CD4-positive, alpha-beta T cell treated with Interleukin-10 for 1 hour (primary cell): Measurements from ENCODE around the gene CRTC3.
"Not testable (repeated sequence)": the region's sequence is repeated elsewhere in the genome, so short reads cannot be mapped to it uniquely, and the experiment has no call there.

Source experiments
- DNase-seq: peaks from one replicate; pipeline ENCODE4 v3.0.0-alpha.2; 2020

CRTC3 gene

DNA sequence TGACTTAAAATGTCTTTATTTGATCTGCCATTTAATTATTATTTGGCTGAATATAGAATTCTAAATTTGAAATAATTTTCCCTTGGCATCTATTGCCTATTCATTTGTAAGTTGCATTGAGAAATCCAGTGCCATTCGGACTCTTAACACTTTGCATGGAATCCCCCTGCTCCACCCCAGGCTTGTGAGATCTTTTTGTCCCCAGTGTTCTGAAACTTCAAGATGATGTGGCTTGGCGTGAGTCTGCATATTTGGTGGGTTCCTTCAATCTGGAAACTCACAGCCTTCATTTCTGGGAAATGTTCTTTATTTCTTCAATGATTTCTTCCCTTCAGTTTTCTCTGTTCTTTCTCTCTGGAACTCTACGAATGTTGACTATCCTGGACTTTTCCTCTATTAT, 103.6 kb downstream of the CRTC3 start:
- no peak for DNase-seq

DNA sequence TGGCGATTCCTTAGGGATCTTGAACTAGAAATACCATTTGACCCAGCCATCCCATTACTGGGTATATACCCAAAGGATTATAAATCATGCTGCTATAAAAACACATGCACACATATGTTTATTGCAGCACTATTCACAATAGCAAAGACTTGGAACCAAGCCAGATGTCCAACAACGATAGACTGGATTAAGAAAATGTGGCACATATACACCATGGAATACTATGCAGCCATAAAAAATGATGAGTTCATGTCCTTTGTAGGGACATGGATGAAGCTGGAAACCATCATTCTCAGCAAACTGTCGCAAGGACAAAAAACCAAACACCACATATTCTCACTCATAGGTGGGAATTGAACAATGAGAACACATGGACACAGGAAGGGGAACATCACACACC, 107.3 kb downstream of the CRTC3 start:
- DNase-seq: not testable (repeated sequence)

DNA sequence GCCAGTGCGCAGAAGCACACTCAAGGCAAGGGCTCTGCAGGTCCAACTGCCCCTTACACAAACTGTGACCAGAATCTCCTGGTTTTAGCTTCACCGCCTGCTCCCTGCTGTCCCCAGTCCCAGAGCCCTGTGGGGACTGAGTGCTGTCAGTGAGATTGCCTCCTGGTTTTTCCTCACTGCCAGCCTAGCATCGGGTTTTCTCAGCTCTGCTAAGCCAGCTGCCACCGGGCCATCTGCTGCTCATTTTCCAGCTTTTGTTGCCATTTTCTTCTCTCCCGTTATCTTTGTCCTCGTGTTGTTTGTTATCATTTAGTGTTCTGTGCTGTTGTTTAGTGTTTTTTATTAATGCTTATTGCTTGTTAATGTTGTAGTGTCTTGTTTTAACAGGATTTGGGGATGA, 108.0 kb downstream of the CRTC3 start:
- DNase-seq: no peak

DNA sequence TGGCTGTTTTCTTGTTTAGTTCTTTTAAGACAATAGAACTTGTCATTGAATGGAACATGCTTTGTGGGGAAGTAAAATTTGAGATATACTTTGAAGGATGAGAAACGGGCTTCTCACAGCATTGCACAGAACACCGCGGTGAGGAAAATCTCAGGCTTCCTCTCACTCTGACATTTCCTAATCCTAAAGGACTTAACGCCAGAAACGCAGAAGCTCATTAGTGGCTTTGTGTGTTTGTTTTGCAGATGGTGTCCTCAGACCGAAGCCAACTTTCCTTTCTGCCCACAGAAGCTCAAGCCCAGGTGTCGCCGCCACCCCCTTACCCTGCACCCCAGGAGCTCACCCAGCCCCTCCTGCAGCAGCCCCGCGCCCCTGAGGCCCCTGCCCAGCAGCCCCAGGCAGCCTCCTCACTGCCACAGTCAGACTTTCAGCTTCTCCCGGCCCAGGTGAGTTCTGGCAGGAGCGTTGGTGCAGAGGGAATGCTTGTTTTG, 108.5 kb downstream of the CRTC3 start:
- no peak for DNase-seq

DNA sequence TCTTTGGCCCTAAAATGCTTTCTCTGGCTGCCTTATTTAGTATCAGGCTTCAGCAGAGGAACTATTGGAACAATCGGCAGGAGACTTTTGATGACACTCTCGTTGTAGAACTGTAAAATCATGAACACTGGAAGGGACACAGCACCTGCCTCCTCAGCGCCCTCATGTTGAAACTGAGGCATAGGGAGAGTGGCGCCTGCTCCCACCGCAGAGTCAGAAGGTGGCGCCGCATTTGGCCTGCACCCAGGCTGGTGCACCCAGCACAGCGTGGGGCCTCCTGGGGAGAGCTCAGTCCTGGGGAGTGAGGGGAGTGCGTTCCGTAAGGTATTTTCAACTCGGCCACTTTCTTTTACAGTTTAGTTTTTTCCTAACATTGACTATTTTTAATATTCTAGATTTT, 109.2 kb downstream of the CRTC3 start:
- DNase-seq: no peak

DNA sequence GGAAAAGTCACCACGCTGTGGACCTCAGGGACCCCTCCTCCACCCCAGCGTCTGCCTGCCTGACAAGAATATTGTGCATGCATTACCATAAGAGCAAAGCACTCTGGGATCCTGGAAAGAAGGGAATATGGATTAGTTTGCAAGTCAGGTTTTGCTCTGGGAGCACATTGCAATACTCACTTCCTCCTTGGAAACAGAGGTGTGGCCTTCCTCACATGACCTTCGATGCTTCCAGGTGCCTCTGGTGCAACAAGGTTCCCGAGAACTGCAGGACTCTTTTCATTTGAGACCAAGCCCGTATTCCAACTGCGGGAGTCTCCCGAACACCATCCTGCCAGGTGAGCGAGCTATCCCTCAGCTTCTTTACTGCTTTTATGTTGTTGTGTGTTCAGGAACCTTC, 111.1 kb downstream of the CRTC3 start:
- DNase-seq: no peak

DNA sequence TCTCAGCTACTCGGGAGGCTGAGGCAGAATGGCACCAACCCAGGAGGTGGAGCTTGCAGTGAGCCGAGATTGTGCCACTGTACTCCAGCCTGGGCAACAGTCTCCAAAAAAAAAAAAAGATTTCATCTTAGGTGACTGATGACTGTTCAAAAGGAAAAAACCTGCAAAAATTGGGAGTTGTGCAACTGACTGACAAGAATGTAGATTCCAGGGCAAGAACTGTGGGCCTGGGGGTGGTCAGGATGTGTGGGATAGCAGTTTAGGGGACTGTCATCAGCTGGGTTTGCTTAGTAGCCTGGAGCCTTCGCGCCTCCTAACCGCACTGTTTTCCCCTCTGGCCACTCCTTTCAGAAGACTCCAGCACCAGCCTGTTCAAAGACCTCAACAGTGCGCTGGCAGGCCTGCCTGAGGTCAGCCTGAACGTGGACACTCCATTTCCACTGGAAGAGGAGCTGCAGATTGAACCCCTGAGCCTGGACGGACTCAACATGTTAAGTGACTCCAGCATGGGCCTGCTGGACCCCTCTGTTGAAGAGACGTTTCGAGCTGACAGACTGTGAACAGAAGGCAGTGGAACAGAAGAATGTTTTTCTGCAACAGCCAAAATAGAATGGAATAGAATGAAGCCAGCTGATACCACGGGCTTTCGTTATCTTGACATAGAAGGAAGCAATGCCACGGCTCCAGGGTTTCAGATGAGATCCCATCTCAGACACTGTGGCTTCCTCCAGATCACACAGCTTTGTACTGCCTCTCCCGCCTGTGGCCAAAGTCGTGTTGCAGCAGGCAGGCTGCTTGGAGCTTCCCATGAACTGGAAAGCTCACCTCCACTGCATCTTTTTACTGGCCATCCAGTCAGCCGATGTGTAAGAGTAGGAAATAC, 112.1 kb downstream of the CRTC3 start:
- no peak for DNase-seq

DNA sequence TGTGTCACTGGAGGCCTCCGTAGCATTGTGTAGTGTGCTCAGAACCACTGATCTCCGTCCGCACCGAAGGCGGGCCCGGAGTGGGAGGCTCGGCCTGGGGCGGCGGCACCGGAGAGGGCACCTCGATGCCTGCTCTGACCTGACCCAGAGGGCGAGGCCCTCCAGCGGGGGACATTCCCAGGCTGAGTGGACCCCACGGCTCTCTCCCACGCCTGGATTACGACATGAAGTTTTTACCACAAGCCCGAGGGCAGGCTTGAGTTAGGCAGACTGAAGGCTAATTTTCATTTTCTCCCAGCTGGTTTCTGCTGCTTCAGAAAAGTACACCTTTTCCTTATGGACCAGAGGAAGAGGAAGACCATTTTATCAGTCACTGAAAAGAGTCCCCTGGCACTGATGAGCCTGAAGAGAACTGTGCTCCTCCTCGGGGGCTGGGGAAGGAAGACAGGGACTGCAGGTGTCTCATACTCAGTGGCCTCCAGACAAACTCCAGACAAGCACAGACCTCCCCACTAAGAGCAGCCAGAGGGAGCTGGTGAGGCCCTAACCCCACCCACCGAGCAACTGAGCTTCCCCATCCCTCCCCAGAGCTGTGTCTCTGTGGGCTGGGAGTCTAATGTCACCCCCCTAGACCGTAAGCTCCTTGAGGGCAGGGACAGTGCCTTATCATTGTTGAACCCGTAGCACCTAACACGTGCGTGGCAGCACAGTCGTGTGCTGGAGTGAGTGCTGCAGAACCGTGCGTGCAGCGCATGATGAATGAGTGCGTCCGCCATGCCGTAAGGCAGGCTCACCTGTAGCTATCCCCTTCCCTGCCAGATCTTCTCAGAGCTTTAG, 113.0 kb downstream of the CRTC3 start:
- no peak for DNase-seq

DNA sequence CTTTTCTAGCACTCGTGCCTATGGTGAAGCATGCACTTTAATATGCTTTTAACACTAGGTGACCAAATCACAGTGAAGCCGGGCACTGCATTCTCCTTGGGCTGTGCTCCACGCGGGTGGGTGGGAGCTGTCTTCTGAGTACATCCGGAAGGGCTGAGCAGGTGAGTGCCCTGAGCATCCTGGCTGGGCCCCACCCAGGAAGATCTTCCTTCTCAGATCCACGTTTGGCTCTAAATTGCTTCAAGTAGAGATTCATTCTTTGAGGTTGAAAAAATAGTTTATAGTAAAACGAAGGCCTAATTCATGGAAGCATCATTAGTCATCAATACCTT, 113.5 kb downstream of the CRTC3 start:
- no peak for DNase-seq

DNA sequence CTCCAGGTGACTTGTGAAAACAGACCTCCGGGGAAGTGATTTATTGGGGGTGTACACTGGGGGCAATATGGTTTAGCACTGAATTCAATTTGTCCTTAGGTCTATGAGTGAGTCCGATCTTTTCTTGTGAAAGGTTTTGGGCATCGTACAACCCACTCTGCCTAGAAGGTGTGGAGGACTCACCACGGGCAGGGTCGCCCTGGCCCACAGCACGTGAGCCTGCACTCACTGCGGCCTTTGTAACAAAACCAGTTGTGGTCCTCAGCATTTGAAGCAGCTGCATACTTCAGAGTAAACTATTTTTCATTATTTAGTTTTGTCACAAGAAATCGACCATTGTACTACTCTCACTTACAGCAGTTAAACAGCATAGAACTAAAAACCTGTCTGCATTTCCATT, 114.8 kb downstream of the CRTC3 start:
- DNase-seq: no peak

DNA sequence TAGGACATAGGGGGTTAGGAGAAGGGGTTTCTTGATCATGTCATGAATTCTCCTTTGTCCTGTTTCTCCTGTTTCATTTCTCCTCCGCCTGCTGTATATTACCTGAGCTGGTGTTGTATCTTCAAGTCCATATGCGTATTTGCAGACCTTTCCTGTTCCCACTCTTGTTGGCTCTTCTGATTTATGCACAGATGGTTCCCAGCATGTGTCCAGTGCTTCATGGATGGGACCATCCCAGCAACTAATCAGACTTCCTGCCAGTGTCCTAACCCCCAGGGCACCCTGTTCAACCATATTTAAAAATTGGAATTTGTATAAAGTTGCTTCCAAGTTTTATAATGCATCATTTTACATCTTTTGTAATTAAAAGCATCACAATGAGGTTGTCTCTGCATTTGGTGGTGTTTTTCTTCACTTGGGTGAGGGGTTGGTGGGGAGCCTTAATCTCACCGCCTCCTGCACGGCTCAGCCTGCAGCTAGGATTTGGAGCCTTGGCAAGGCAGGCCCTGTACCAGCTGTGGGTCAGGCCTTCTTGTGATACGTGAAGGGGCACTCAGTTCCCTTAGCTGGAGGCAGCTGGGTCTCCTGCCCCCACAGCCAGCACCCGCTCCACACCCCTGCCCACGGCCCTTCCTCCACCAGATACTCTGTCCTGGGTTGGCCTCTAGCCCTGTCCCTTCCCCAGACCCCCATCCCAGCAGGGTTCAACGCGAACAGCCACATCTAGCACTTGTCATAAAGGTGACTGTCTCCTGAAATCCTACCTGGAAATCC, 115.4 kb downstream of the CRTC3 start:
- DNase-seq: no peak

DNA sequence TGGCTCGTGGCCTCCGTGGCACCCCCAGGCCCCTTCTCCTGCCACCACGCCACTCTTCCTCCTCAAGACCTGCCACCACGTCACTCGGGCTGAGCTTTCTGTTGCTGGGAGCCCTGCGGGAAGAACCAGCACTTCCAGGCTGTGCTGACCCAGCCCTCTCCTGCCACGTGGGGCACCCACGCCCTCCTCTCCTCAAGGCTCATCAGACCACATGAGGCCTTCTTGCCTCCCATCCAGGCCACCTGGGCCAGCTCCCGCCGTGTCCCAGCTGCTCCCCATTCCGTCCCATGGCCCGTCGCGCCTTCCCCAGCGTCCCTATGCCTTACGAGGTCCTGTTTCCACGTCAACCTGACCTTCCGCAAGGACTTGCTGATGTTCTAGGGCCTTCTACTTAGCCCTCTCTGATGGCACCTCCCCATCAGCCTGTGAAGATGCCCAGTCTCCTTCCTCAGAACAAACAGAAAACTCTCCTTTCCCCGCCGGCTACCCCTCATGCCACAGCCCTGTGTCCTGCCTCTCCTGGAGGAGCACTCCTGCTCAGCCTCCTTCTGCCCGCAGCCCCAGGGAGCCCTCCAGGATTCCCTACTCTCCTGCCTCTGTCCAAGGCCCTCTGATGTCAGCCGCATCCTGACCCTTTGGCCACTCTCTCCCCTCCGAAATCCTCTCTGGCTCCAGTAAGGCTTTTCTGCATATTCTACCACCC, 116.3 kb downstream of the CRTC3 start:
- no peak for DNase-seq

DNA sequence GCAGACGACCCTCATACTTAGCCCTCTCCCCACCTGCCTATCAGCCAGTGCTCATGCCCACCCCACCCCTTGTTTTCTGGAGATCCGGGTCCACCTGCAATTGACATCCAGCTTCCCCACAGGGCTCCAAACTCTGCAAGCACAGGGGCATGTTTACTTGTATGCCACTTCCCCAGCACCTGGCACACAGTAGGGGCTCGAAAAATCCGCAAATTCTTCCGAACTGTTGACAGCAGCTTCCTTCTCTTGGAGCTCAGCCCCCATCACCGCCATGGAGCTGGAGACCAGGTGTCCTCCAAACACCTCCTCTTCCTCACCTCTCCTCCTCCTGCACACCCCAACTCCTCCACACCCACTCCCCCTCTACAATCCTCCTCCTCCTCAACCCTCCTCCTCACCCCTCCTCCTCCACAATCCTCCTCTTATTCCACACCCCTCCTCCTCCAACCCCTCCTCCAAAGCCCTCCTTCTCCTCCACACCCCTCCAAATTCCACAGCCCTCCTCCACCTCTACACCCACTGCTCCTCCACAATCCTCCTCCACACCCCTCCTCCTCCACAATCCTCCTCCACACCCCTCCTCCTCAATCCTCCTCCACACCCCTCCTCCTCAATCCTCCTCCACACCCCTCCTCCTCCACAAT, 117.1 kb downstream of the CRTC3 start:
- no peak for DNase-seq

DNA sequence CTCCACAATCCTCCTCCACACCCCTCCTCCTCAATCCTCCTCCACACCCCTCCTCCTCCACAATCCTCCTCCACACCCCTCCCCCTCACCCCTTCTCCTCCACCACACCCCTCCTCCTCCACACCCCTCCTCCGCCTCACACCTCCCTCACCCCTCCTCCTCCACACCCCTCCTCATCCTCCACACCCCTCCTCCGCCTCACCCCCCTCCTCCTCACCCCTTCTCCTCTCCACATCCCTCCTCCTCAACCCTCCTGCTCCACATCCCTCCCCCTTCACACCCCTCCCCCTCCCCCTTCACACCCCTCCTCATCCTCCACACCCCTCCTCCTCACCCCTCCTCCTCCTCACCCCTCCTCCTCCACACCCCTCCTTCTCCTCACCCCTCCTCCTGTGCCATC, 117.6 kb downstream of the CRTC3 start:
- no peak for DNase-seq

DNA sequence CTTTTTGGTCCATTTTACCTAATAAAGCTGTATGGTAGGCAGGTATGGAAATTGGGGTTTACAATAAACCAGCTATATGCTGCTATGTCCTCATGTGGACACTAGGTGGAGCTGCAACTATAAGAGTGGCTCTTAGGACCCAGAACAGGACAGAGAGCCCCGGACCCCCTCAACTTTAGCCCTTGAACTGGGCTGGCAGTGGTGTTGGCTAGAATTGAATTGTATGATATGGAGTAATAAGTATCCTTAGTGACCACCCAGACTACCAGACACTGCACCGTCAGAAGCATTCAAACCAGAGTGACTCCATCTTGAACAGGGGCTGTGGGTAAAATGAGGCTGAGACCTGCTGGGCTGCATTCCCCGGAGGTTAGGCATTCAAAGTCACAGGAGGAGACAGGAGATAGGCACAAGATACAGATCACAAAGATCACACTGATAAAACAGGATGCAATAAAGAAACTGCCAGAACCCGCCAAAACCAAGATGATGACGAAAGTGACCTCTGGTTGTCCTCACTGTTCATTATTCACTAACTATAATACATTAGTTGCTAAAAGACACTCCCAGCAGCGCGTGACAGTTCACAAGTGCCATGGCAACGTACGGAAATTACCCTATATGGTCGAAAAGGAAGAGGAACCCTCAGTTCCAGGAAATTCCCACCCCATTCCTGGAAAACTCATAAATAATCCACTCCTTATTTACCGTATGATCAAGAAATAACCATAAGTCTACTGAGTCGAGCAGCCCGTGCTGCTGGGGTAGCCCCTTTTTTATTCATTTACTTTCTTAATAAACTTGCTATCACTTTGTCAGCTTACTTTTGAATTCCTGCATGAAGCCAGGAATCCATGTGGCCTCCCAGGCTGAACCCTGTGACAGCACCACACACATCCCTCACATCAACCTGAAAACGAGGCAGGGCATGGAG, 118.7 kb downstream of the CRTC3 start:
- peak; percentile 78 for DNase-seq

DNA sequence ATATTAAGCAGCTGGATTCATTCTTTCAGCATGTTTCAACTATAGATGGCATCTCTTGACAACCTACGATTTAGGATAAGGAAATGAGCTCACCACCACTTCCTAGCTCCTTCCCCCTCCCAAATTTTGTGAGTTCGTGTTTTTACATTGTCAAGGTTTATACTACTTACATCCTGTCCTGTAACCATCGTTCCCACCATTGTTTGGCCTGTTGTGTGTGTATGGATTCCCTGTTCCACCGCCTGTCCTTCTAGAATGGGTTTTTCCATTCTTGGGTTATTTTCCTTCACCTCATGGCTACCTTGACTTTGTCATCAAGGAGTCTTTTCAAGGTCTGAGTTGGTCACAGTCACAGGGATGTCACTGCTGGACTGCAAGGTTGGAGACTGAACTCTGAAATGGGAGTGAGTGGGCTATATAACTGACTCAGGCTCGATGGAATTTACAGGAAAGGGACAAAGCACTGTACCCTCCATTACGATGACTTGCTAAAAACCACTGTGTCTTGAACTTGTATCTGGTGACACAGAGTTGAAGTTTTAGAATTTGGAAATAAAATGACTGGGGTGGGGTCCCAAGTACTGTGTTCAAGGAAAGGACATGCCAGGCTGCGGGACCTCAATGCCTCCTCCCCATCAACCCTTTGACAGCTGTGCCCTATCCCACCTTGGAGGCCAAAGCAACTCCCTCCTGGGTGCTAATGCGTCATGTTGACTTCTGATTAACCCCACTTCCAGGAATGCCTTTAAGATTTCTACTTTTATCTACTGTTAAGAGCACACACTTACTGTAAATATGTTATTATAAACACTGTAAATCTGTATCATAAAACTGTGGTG, 120.6 kb downstream of the CRTC3 start:
- peak; percentile 24 for DNase-seq

DNA sequence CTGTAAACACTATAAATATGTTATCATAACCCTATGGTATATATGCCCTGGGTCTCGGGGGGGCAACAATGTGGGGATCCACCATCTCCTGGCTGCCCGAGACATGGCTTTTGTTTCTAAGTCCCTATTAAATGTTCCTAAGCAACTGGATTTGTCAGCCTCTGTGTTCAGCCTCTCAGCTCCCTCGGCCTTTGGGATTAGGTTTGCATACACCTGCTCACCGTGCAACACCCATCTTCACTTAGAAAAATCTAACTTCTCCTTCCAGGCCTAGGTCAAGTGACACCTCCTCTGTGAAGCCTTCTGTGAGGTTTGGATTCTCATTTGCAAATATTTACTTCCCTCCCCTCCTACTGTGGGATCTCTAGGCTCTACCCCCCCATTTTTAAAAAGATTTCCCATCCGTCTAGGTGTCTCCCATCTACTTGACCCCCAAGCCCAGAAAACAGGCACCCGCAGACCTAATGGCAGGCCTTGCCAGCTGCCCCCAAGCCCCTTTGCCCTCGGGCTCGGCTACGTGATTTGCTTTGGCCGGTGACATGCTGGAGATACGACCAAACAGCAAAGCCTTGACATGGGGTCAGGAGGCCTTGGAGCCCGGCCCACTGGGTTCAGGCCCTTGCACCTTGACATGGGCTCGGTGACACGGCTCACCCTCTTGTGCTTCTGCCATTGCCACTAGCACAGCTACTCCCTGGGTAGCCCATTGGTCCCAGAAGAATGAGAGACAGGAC, 121.4 kb downstream of the CRTC3 start:
- no peak for DNase-seq

DNA sequence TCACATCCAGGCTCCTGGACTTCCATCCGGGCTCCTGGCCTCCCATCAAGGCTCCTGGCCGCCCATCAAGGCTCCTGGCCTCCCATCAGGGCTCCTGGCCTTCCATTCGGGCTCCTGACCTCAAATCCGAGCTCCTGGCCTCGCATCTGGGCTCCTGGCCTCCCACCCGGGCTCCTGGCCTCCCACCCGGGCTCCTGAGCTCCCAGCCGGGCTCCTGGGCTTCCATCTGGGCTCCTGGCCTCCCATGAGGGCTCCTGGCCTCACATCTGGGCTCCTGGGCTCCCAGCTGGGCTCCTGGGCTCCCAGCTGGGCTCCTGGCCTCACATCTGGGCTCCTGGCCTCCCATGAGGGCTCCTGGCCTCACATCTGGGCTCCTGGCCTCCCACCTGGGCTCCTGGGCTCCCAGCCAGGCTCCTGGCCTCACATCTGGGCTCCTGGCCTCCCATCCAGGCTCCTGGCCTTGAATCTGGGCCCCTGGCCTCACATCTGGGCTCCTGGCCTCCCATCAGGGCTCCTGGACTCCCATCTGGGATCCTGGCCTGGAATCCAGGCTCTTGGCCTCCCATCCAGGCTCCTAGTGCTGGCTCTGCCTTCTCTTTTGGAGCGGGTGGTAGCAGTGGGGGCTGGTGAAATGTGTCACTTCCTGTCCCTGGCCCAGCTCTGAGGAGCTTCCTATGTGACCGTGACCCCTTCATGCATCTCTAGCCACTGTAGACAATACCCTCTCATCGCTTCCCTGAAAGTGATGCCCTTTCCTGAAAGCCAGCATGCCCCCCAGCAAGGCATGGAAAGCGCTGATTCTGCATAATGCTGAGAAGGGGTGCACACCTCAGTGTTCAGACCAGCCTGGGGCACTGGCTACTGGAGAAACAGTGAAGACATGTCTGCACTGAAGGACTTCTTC, 124.8 kb downstream of the CRTC3 start:
- no peak for DNase-seq
